IMR-90 (cell line): ENCODE data around the gene AQP6. TPM values are rescaled to one million over a fixed set of nuclear protein-coding genes. Genes with fewer than 3 reads are reported as not detected.
A peak's percentile ranks its signal among the peaks of the same experiment; 100 is the strongest.

Source experiments
- ATAC-seq: fragments of 200-7000 bp; cut with Tn5 transposase; 2 replicates; pipeline ENCODE4 v1.9.1; 2020; ENCODE audit warnings: low read depth, mild to moderate bottlenecking, moderate library complexity
- BruUV-seq: library from RNA; stranded (reverse); fragments of 400-500 nt; replicated peaks from 2 replicates; lab custom pipeline; 2021; lab: Mats Ljungman, UMichigan
- CTCF ChIA-PET: fragments of 300-600 bp; formaldehyde crosslinking; extraction: SDS; loops from one replicate; lab custom pipeline; 2021; ENCODE audit warnings: antibody characterized with exemption; lab: Yijun Ruan, JAX
- POLR2A ChIA-PET: fragments of 300-600 bp; sonication (Branson Sonifier 250); formaldehyde crosslinking; loops from one replicate; lab custom pipeline; 2022; ENCODE audit warnings: antibody characterized with exemption; ENCODE audit not compliant: unreplicated experiment; lab: Charles Lee
- DNase-seq: peaks from one replicate; pipeline ENCODE4 v3.0.0; 2013
- H2AFZ ChIP-seq: replicated peaks from 2 replicates; pipeline ENCODE3; 2013; ENCODE audit warnings: low read length, mild to moderate bottlenecking; ENCODE audit not compliant: poor library complexity
- H2AK5ac ChIP-seq: 2 replicates; pipeline ENCODE4 v1.6.1; 2013; ENCODE audit warnings: low read depth, low read length, inconsistent platforms
- H2AK9ac ChIP-seq: replicated peaks from 2 replicates; pipeline ENCODE3; 2013; ENCODE audit warnings: mild to moderate bottlenecking, low read depth, low read length, moderate library complexity; ENCODE audit not compliant: poor library complexity
- H2BK120ac ChIP-seq: 2 replicates; pipeline ENCODE4 v1.6.1; 2013; ENCODE audit warnings: low read depth, low read length, inconsistent platforms
- H2BK15ac ChIP-seq: 3 replicates; pipeline ENCODE4 v1.6.1; 2013; ENCODE audit warnings: low read depth, low read length, inconsistent platforms
- H2BK20ac ChIP-seq: 2 replicates; pipeline ENCODE4 v1.6.1; 2013; ENCODE audit warnings: low read depth, mild to moderate bottlenecking, inconsistent platforms, low read length, moderate library complexity
- H2BK5ac ChIP-seq: 2 replicates; pipeline ENCODE4 v1.6.1; 2013; ENCODE audit warnings: mild to moderate bottlenecking, low read depth, low read length, inconsistent platforms; ENCODE audit not compliant: poor library complexity, severe bottlenecking
- H3K14ac ChIP-seq: replicated peaks from 2 replicates; pipeline ENCODE4 v1.6.1; 2013; ENCODE audit warnings: low read depth, low read length, inconsistent platforms
- H3K18ac ChIP-seq: 2 replicates; pipeline ENCODE4 v1.6.1; 2013; ENCODE audit warnings: low read depth, low read length, control low read depth
- H3K23ac ChIP-seq: 2 replicates; pipeline ENCODE4 v1.6.1; 2013; ENCODE audit warnings: low read depth, low read length, inconsistent platforms
- H3K27ac ChIP-seq: 2 replicates; pipeline ENCODE4 v1.5.1; 2013; ENCODE audit warnings: mild to moderate bottlenecking, control low read depth, low read length; ENCODE audit not compliant: insufficient read depth
- H3K27me3 ChIP-seq: 2 replicates; pipeline ENCODE4 v1.6.1; 2013; ENCODE audit warnings: low read length; ENCODE audit not compliant: control insufficient read depth, insufficient read depth
- H3K36me3 ChIP-seq: 2 replicates; pipeline ENCODE4 v1.6.1; 2013; ENCODE audit warnings: low read length, mixed read lengths; ENCODE audit not compliant: control insufficient read depth, insufficient read depth
- H3K4ac ChIP-seq: 2 replicates; pipeline ENCODE4 v1.6.1; 2013; ENCODE audit warnings: low read depth, low read length, inconsistent platforms
- H3K4me1 ChIP-seq: 2 replicates; pipeline ENCODE4 v1.6.1; 2013; ENCODE audit warnings: low read length, mixed read lengths; ENCODE audit not compliant: control insufficient read depth, insufficient read depth
- H3K4me2 ChIP-seq: 2 replicates; pipeline ENCODE4 v1.6.1; 2013; ENCODE audit warnings: low read depth, mild to moderate bottlenecking, control low read depth, low read length, moderate library complexity
- H3K4me3 ChIP-seq: 2 replicates; pipeline ENCODE4 v1.5.1; 2013; ENCODE audit warnings: low read depth, mild to moderate bottlenecking, control low read depth, low read length, moderate library complexity; ENCODE audit not compliant: insufficient read depth
- H3K56ac ChIP-seq: 2 replicates; pipeline ENCODE4 v1.6.1; 2013; ENCODE audit warnings: low read length, inconsistent platforms; ENCODE audit not compliant: insufficient read depth; ENCODE audit errors: extremely low read depth
- H3K79me1 ChIP-seq, 2 experiments: 2 replicates each; pipeline ENCODE4 v1.6.1; 2013; ENCODE audit warnings: low read length in 2 of 2, inconsistent platforms in 1 of 2, low read depth in 1 of 2
- H3K9ac ChIP-seq: 2 replicates; pipeline ENCODE4 v1.6.1; 2013; ENCODE audit warnings: low read depth, low read length, control low read depth
- H3K9me1 ChIP-seq: 2 replicates; pipeline ENCODE4 v1.6.1; 2013; ENCODE audit warnings: low read length, inconsistent platforms; ENCODE audit not compliant: insufficient read depth
- H3K9me3 ChIP-seq: 2 replicates; pipeline ENCODE4 v1.6.1; 2013; ENCODE audit warnings: low read length; ENCODE audit not compliant: control insufficient read depth, insufficient read depth
- H4K20me1 ChIP-seq: 2 replicates; pipeline ENCODE4 v1.6.1; 2013; ENCODE audit warnings: low read length, inconsistent platforms; ENCODE audit not compliant: insufficient read depth
- H4K5ac ChIP-seq: 2 replicates; pipeline ENCODE4 v1.6.1; 2013; ENCODE audit warnings: mild to moderate bottlenecking, low read depth, low read length, control low read depth
- H4K8ac ChIP-seq, 2 experiments: 2 replicates each; pipeline ENCODE4 v1.6.1; 2013; ENCODE audit warnings: low read depth in 2 of 2, low read length in 2 of 2, control low read depth in 1 of 2, inconsistent platforms in 1 of 2
- H4K91ac ChIP-seq: 2 replicates; pipeline ENCODE4 v1.6.1; 2013; ENCODE audit warnings: low read depth, low read length, inconsistent platforms; ENCODE audit not compliant: insufficient read depth
- CEBPB ChIP-seq: IDR thresholded peaks from 2 replicates; pipeline ENCODE4 v1.6.1; 2012; ENCODE audit warnings: low read depth, low read length, improper control_type of control experiment
- FOS ChIP-seq: fragments of 150-350 bp; IDR thresholded peaks from 2 replicates; pipeline ENCODE4 v1.6.1; 2016; ENCODE audit warnings: low read depth, low read length
- MAFK ChIP-seq: IDR thresholded peaks from 2 replicates; pipeline ENCODE4 v1.6.1; 2012; ENCODE audit warnings: low read depth, low read length, improper control_type of control experiment
- MAZ ChIP-seq: IDR thresholded peaks from 2 replicates; pipeline ENCODE4 v1.6.1; 2012; ENCODE audit warnings: low read depth, mild to moderate bottlenecking, low read length, improper control_type of control experiment, moderate library complexity, borderline replicate concordance
- MXI1 ChIP-seq: IDR thresholded peaks from 2 replicates; pipeline ENCODE4 v1.6.1; 2012; ENCODE audit warnings: low read depth, mild to moderate bottlenecking, low read length, moderate library complexity, borderline replicate concordance
- NFE2L2 ChIP-seq: fragments of 150-350 bp; IDR thresholded peaks from 2 replicates; pipeline ENCODE4 v1.6.1; 2016; ENCODE audit warnings: low read depth, mild to moderate bottlenecking, low read length
- RAD21 ChIP-seq: IDR thresholded peaks from 2 replicates; pipeline ENCODE4 v1.6.1; 2012; ENCODE audit warnings: low read length, improper control_type of control experiment
- RFX5 ChIP-seq: IDR thresholded peaks from 2 replicates; pipeline ENCODE4 v1.8.0; 2012; ENCODE audit warnings: low read depth, mild to moderate bottlenecking, low read length, moderate library complexity
- WGBS, 2 experiments: methylation state at CpG; one replicate each; pipeline versions ENCODE4 v1.1.5 to v1.1.7; 2013; ENCODE audit warnings: missing lambda C conversion rate in 2 of 2; ENCODE audit not compliant: insufficient read length in 1 of 2; ENCODE audit errors: extremely low coverage in 2 of 2; 5-methylcytosine and 5-hydroxymethylcytosine counted together
- dilution Hi-C: fragments of 300-500 bp; cut with HindIII; formaldehyde crosslinking; loops from one replicate; pipeline ENCODE4 v1.14.3; 2018; ENCODE audit warnings: low sequenced_read_pairs; ENCODE audit not compliant: unreplicated experiment
- in situ Hi-C: fragments of 300-500 bp; cut with MboI; formaldehyde crosslinking; loops from 3 replicates; pipeline ENCODE4 v1.14.3; 2019; ENCODE audit warnings: low sequenced_read_pairs, inconsistent platforms, mixed read lengths
- intact Hi-C: fragments of 100-400 bp; cut with micrococcal nuclease; formaldehyde crosslinking; loops from 2 replicates; pipeline ENCODE4 v1.10.0; 2022
- polyA plus RNA-seq, 3 experiments: library from polyadenylated mRNA; depleted of rRNA; stranded (reverse); fragments of >200 nt; gene quantifications; 2 replicates each; pipeline ENCODE4 v1.2.3, GENCODE V29; 2012; ENCODE audit warnings: low replicate concordance in 1 of 3
- total RNA-seq: library from RNA; depleted of rRNA; stranded (reverse); fragments of >200 nt; gene quantifications from 2 replicates; pipeline ENCODE4 v1.2.3, GENCODE V29; 2012
- TF ChIP-seq, protein P1 (sequence below): conservative IDR thresholded peaks from 2 replicates; pipeline ENCODE4 v1.5.1; 2012; ENCODE audit warnings: mild to moderate bottlenecking, low read depth, low read length, improper control_type of control experiment
- TF ChIP-seq, protein P2 (sequence below): fragments of 150-350 bp; IDR thresholded peaks from 2 replicates; pipeline ENCODE4 v1.6.1; 2016; ENCODE audit warnings: low read depth, mild to moderate bottlenecking, low read length, moderate library complexity, borderline replicate concordance

AQP6 gene
- total and polyA plus RNA-seq, 2 of the 4 experiments (the other 2 are of a cell fraction): not detected

DNA sequence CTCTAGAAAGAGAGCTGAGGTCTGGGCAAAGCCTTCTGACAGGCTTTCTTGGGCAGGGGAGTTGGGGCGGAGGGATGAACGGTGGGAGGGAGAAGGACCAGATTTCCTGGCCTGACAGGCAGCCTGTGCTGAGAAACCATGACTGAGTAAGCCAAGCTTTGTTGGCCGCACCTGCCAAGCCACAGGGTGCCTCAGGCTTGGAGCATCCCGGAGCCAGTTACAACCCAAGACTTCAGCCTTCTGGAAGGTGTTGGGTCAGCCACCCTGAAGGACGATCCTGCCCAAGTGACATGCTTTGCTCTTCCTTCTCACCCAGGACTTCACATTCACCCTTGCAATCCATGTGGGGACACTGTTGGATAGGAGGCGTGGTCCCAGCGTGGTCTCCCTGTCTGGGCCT, 43.2 kb upstream of the AQP6 start:
- no peak overlapping the region for H3K18ac ChIP-seq
- H2BK120ac ChIP-seq: no peak overlapping the region
- H4K8ac ChIP-seq: no peak overlapping the region
- H3K79me1 ChIP-seq: no peaks in the 10 kb centered on the region
- in situ Hi-C loops: no loop called here
- CTCF ChIA-PET: no interaction called here
- no peak overlapping the region for H4K91ac ChIP-seq
- H2AK9ac ChIP-seq: no peak overlapping the region
- no peak for ATAC-seq
- H3K36me3 ChIP-seq: no peaks in the 10 kb centered on the region
- DNase-seq: no peak
- H3K56ac ChIP-seq: no peak overlapping the region
- POLR2A ChIA-PET: no interaction called here
- no peak overlapping the region for H3K14ac ChIP-seq
- no peak overlapping the region for H3K4me3 ChIP-seq
- TF ChIP-seq MAFK: no peak
- TF ChIP-seq RFX5: no peak
- TF ChIP-seq, protein P1, sequence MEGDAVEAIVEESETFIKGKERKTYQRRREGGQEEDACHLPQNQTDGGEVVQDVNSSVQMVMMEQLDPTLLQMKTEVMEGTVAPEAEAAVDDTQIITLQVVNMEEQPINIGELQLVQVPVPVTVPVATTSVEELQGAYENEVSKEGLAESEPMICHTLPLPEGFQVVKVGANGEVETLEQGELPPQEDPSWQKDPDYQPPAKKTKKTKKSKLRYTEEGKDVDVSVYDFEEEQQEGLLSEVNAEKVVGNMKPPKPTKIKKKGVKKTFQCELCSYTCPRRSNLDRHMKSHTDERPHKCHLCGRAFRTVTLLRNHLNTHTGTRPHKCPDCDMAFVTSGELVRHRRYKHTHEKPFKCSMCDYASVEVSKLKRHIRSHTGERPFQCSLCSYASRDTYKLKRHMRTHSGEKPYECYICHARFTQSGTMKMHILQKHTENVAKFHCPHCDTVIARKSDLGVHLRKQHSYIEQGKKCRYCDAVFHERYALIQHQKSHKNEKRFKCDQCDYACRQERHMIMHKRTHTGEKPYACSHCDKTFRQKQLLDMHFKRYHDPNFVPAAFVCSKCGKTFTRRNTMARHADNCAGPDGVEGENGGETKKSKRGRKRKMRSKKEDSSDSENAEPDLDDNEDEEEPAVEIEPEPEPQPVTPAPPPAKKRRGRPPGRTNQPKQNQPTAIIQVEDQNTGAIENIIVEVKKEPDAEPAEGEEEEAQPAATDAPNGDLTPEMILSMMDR: no peak
- TF ChIP-seq MXI1: no peak
- TF ChIP-seq FOS: no peak
- no peak for TF ChIP-seq RAD21
- no peak for TF ChIP-seq MAZ
- no peak for TF ChIP-seq CEBPB
- TF ChIP-seq NFE2L2: no peak
- TF ChIP-seq, protein P2, sequence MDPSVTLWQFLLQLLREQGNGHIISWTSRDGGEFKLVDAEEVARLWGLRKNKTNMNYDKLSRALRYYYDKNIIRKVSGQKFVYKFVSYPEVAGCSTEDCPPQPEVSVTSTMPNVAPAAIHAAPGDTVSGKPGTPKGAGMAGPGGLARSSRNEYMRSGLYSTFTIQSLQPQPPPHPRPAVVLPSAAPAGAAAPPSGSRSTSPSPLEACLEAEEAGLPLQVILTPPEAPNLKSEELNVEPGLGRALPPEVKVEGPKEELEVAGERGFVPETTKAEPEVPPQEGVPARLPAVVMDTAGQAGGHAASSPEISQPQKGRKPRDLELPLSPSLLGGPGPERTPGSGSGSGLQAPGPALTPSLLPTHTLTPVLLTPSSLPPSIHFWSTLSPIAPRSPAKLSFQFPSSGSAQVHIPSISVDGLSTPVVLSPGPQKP: no peak
- H3K27me3 ChIP-seq: no peaks in the 10 kb centered on the region; the same call in 1 of the 2 replicates
- no peak overlapping the region for H3K9ac ChIP-seq
- no peak overlapping the region for H2BK20ac ChIP-seq
- H2AFZ ChIP-seq: no peak overlapping the region
- no peak overlapping the region for H3K27ac ChIP-seq
- no peaks in the 10 kb centered on the region for H3K9me3 ChIP-seq
- dilution Hi-C loops: no loop called here
- WGBS, 2 experiments: no CpG with 5 or more reads among the region's 7 CpGs
- peaks cover 4% of the 10 kb centered on the region; the same call in 1 of the 2 replicates for H3K9me1 ChIP-seq
- no peak overlapping the region for H3K23ac ChIP-seq
- no peak overlapping the region for H2BK5ac ChIP-seq
- no peak overlapping the region for H2BK15ac ChIP-seq
- no peak overlapping the region for H4K5ac ChIP-seq
- no peak overlapping the region for H3K4ac ChIP-seq
- intact Hi-C loops: no loop called here
- peaks cover 2% of the 10 kb centered on the region; the same call in 1 of the 2 replicates for H3K4me1 ChIP-seq
- no peaks in the 10 kb centered on the region for H4K20me1 ChIP-seq
- H3K4me2 ChIP-seq: no peak overlapping the region
- no TSS peak for BruUV-seq
- peak overlapping the region; percentile 58; the same call in 1 of the 2 replicates for H2AK5ac ChIP-seq
